Endodermal cell (in vitro differentiated cells): Measurements from ENCODE around the gene FAS. TPM values are rescaled to one million over a fixed set of nuclear protein-coding genes. Genes with fewer than 3 reads are reported as not detected.

Experiments
- DNase-seq: peaks from one replicate; pipeline ENCODE4 v3.0.0-alpha.2; 2017
- H3K27ac ChIP-seq: 2 replicates; pipeline ENCODE4 v1.5.1; 2013; ENCODE audit warnings: mild to moderate bottlenecking, low read depth, low read length, moderate library complexity
- H3K27me3 ChIP-seq: 2 replicates; pipeline ENCODE4 v1.6.1; 2013; ENCODE audit warnings: mild to moderate bottlenecking, low read length, moderate library complexity; ENCODE audit not compliant: insufficient read depth, control insufficient read depth, poor library complexity, severe bottlenecking
- H3K36me3 ChIP-seq: 2 replicates; pipeline ENCODE4 v1.7.0; 2013; ENCODE audit warnings: mild to moderate bottlenecking, low read length, moderate library complexity; ENCODE audit not compliant: control insufficient read depth, insufficient read depth
- H3K4me1 ChIP-seq: one replicate; pipeline ENCODE4 v1.7.0; 2013; ENCODE audit warnings: low read length; ENCODE audit not compliant: control insufficient read depth, insufficient read depth
- H3K4me3 ChIP-seq: 2 replicates; pipeline ENCODE4 v1.5.1; 2013; ENCODE audit warnings: mild to moderate bottlenecking, low read length, moderate library complexity
- H3K9ac ChIP-seq: 2 replicates; pipeline ENCODE4 v1.6.1; 2013; ENCODE audit warnings: mild to moderate bottlenecking, low read length, moderate library complexity; ENCODE audit not compliant: poor library complexity, severe bottlenecking; ENCODE audit errors: extremely low read depth
- H3K9me3 ChIP-seq: 2 replicates; pipeline ENCODE4 v1.6.1; 2013; ENCODE audit warnings: mild to moderate bottlenecking, low read length, moderate library complexity; ENCODE audit not compliant: control insufficient read depth
- H3K27ac Mint-ChIP-seq: 2 replicates; pipeline ENCODE4 v1.8.0; 2020; ENCODE audit warnings: mixed read lengths
- H3K27me3 Mint-ChIP-seq: 2 replicates; pipeline ENCODE4 v1.8.0; 2021; ENCODE audit warnings: mild to moderate bottlenecking, mixed read lengths; ENCODE audit not compliant: insufficient read depth
- H3K36me3 Mint-ChIP-seq: 2 replicates; pipeline ENCODE4 v1.8.0; 2020; ENCODE audit warnings: low read depth, mixed read lengths
- H3K4me1 Mint-ChIP-seq: 2 replicates; pipeline ENCODE4 v1.8.0; 2020; ENCODE audit warnings: mixed read lengths
- H3K4me3 Mint-ChIP-seq: 2 replicates; pipeline ENCODE4 v1.8.0; 2020; ENCODE audit warnings: mild to moderate bottlenecking, moderate library complexity, mixed read lengths
- H3K9me3 Mint-ChIP-seq: 2 replicates; pipeline ENCODE4 v1.8.0; 2020; ENCODE audit warnings: mild to moderate bottlenecking, mixed read lengths
- WGBS, 2 experiments: methylation state at CpG; one replicate each; pipeline versions ENCODE4 v1.1.5 to v1.1.7; 2013; ENCODE audit warnings: missing lambda C conversion rate in 2 of 2, mixed read lengths in 1 of 2; ENCODE audit not compliant: insufficient coverage in 1 of 2, insufficient read length in 1 of 2; 5-methylcytosine and 5-hydroxymethylcytosine counted together
- total RNA-seq, 2 donors: library from RNA; stranded (reverse); fragmentation: NEBNext Ultra II Directional in 1 of 2; extraction: Animal tissue kit (Norgen Biotek cat#: 25700) in 1 of 2; gene quantifications; 2 replicates in 1 of 2; 3 replicates in 1 of 2; pipeline ENCODE4 v1.2.1, GENCODE V29; 2021
- TF ChIP-seq, protein P1 (sequence below): fragments of 200-600 bp; sonication (generic); conservative IDR thresholded peaks from 2 replicates; pipeline ENCODE4 v1.5.0; 2021; ENCODE audit warnings: antibody characterized with exemption, mild to moderate bottlenecking

The FAS gene
- total RNA-seq, 2 donors from 2014 or later = 0.95 TPM; not detected in 1

DNA sequence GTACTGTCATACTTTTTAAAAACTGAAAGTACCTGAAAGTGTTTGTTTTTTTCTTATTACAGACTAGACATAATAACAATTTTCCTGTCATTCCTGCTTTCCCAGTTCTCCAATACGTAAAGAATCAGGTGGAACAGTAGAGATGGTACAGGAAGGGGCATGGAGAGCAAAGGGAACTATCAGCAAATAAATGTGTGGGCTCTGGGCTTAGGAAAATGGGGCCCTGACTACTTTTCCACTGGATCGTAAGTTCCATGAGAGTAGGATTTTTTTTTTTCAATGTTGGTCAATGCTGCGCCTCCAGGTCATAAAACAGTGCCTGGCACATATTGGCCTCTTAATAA is 15.2 kb upstream of the FAS start:
- Histone ChIP-seq H3K4me3 (no peak overlapping the region), H3K36me3 (no peaks in the 10 kb centered on the region), H3K9me3 (no peaks in the 10 kb centered on the region), H3K27me3 (no peaks in the 10 kb centered on the region), H3K4me1 (no peaks in the 10 kb centered on the region), H3K27ac (no peak overlapping the region), H3K9ac (no peak overlapping the region)
- 95 to 100% methylated on average over 2 to 3 of the region's 3 CpGs for WGBS, 2 experiments
- Mint-ChIP-seq H3K27me3 (no peaks in the 10 kb centered on the region), H3K4me1 (peaks cover 3% of the 10 kb centered on the region), H3K36me3 (no peaks in the 10 kb centered on the region), H3K27ac (no peak overlapping the region), H3K4me3 (no peak overlapping the region), H3K9me3 (no peaks in the 10 kb centered on the region)
- TF ChIP-seq, protein P1, sequence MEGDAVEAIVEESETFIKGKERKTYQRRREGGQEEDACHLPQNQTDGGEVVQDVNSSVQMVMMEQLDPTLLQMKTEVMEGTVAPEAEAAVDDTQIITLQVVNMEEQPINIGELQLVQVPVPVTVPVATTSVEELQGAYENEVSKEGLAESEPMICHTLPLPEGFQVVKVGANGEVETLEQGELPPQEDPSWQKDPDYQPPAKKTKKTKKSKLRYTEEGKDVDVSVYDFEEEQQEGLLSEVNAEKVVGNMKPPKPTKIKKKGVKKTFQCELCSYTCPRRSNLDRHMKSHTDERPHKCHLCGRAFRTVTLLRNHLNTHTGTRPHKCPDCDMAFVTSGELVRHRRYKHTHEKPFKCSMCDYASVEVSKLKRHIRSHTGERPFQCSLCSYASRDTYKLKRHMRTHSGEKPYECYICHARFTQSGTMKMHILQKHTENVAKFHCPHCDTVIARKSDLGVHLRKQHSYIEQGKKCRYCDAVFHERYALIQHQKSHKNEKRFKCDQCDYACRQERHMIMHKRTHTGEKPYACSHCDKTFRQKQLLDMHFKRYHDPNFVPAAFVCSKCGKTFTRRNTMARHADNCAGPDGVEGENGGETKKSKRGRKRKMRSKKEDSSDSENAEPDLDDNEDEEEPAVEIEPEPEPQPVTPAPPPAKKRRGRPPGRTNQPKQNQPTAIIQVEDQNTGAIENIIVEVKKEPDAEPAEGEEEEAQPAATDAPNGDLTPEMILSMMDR = no peak
- DNase-seq = no peak

- Mint-ChIP-seq H3K9me3 (no peaks in the 10 kb centered on the region), H3K4me3 (no peak overlapping the region), H3K4me1 (peaks cover 7% of the 10 kb centered on the region), H3K27me3 (no peaks in the 10 kb centered on the region), H3K27ac (no peak overlapping the region), H3K36me3 (no peaks in the 10 kb centered on the region)
- H3K27me3 ChIP-seq = no peaks in the 10 kb centered on the region
- H3K4me1 ChIP-seq = peaks cover 3% of the 10 kb centered on the region
- H3K4me3 ChIP-seq = no peak overlapping the region
- H3K36me3 ChIP-seq = no peaks in the 10 kb centered on the region
- WGBS, 2 experiments = 95% methylated on average over 2 of the region's 2 CpGs; no CpG with 5 or more reads in 1 of the 2 experiments
- no peak overlapping the region for H3K9ac ChIP-seq
- no peaks in the 10 kb centered on the region for H3K9me3 ChIP-seq
- no peak for DNase-seq
- no peak overlapping the region for H3K27ac ChIP-seq
- TF ChIP-seq, protein P1 = no peak
These were observed 12.1 kb upstream of the FAS start for GRCh38 chr10:88978463-88978862.

DNA sequence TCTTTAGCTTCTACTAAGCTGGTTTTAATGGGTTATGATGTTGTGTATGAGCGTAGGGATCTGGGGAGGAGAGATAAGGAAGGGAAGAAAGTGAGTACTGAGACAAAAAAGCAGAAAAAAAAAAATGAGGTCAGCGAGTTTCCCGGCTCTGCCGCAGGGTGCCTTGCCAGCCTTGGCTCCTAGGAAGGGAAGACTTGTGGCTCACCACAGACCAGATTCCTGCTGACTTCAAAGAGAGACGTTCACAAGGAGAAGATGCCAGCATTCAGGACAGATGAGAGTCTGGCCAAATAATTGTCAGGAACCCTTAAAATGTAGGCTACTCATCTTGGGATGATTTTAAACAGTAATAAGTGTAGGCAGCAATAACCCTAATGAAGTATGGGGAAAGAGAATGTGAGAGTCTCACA is 11.4 kb upstream of the FAS start:
- H3K27ac Mint-ChIP-seq = no peak overlapping the region
- TF ChIP-seq, protein P1 = no peak

More for the DNA sequence above, 11.4 kb upstream of the FAS start:
- Histone ChIP-seq H3K9ac (no peak overlapping the region), H3K36me3 (no peaks in the 10 kb centered on the region), H3K27me3 (no peaks in the 10 kb centered on the region), H3K4me3 (no peak overlapping the region), H3K4me1 (peaks cover 3% of the 10 kb centered on the region), H3K9me3 (no peaks in the 10 kb centered on the region), H3K27ac (no peak overlapping the region)
- no peak overlapping the region for H3K4me3 Mint-ChIP-seq
- DNase-seq = peak; percentile 66
- no peaks in the 10 kb centered on the region for H3K36me3 Mint-ChIP-seq
- H3K4me1 Mint-ChIP-seq = peaks cover 12% of the 10 kb centered on the region
- no peaks in the 10 kb centered on the region for H3K27me3 Mint-ChIP-seq
- H3K9me3 Mint-ChIP-seq = no peaks in the 10 kb centered on the region
- 30 to 46% methylated on average over 5 of the region's 5 CpGs for WGBS, 2 experiments
